Stomach (tissue), 9 donors: Measurements from ENCODE around the gene CEP164. TPM values are rescaled to one million over a fixed set of nuclear protein-coding genes. Genes with fewer than 3 reads are reported as not detected.

Experiments used
- DNase-seq, 2 donors: peaks; one replicate each; pipeline versions ENCODE4 v3.0.0 to v3.0.0-alpha.2; 2013 to 2019
- H3K27ac ChIP-seq, 5 donors: fragments of 200-600 bp in 4 of 5; sonication (generic) in 4 of 5; one replicate each; pipeline ENCODE4 v1.5.1; 2013 to 2019; ENCODE audit warnings: mild to moderate bottlenecking in 1 of 5, moderate library complexity in 1 of 5
- H3K27me3 ChIP-seq, 3 donors: fragments of 200-600 bp; sonication (generic); one replicate each; pipeline ENCODE4 v1.5.1; 2017 to 2019; ENCODE audit warnings: mixed run types in 1 of 3
- H3K36me3 ChIP-seq, 4 donors: fragments of 200-600 bp; sonication (generic); 1 replicate in 3 of 4; 2 replicates in 1 of 4; pipeline ENCODE4 v1.5.1; 2016 to 2019
- H3K4me1 ChIP-seq, 4 donors: fragments of 200-600 bp; sonication (generic); one replicate each; pipeline ENCODE4 v1.5.1; 2016 to 2019
- H3K4me3 ChIP-seq, 4 donors: fragments of 200-600 bp; sonication (generic) in 3 of 4; one replicate each; pipeline ENCODE4 v1.5.1; 2016 to 2019; ENCODE audit warnings: mild to moderate bottlenecking in 1 of 4
- H3K9me3 ChIP-seq, 4 donors: fragments of 200-600 bp; sonication (generic); one replicate each; pipeline ENCODE4 v1.5.1; 2016 to 2019
- EP300 ChIP-seq: sonication (generic); formaldehyde crosslinking; IDR thresholded peaks from one replicate; pipeline ENCODE4 v1.6.1; 2017; ENCODE audit warnings: antibody characterized with exemption
- POLR2A ChIP-seq, 4 donors: fragments of 450-650 bp; IDR thresholded peaks; one replicate each; pipeline ENCODE4 v1.6.1; 2016; ENCODE audit warnings: antibody characterized with exemption in 4 of 4, control low read depth in 2 of 4, mild to moderate bottlenecking in 1 of 4, moderate library complexity in 1 of 4
- POLR2AphosphoS5 ChIP-seq, 3 donors: sonication (generic); formaldehyde crosslinking; IDR thresholded peaks; one replicate each; pipeline ENCODE4 v1.6.1; 2016; ENCODE audit warnings: antibody characterized with exemption in 3 of 3
- WGBS, 5 donors: extraction: QIAGEN DNeasy Blood & Tissue Kit in 3 of 5; methylation state at CpG; one replicate each; pipeline versions ENCODE4 v1.1.5 to v1.1.7; 2013 to 2018; 5-methylcytosine and 5-hydroxymethylcytosine counted together
- intact Hi-C: fragments of 100-400 bp; cut with DNase I; formaldehyde crosslinking; loops from one replicate; pipeline ENCODE4 v1.15.1; 2023; ENCODE audit warnings: low total_unique reads
- polyA plus RNA-seq, 3 donors: library from polyadenylated mRNA; stranded (reverse); fragments of 200-250 nt; gene quantifications; one replicate each; pipeline ENCODE4 v1.2.3, GENCODE V29; 2013
- total RNA-seq, 5 donors: library from RNA; depleted of rRNA; stranded (reverse); fragments of >200 nt; gene quantifications; one replicate each; pipeline versions ENCODE4 v1.1.0 to v1.2.3, GENCODE V29; 2014 to 2016
- TF ChIP-seq, protein P1 (sequence below), 7 experiments: fragments of 450-650 bp in 4 of 7; fragments of 200-600 bp in 3 of 7; sonication (generic) in 3 of 7; IDR thresholded peaks; one replicate each; pipeline ENCODE4 v1.5.1; 2016 to 2019; ENCODE audit warnings: antibody characterized with exemption in 7 of 7, control low read depth in 2 of 7, mild to moderate bottlenecking in 1 of 7
- donor health status: healthy with polysubstance abuse.
- donor health status: Bipolar disorder and iron deficiency.
- donor health status: healthy.

CEP164 gene
- total and polyA plus RNA-seq, 8 donors, result 9.5 to 40.9 (median 16.9) TPM

DNA sequence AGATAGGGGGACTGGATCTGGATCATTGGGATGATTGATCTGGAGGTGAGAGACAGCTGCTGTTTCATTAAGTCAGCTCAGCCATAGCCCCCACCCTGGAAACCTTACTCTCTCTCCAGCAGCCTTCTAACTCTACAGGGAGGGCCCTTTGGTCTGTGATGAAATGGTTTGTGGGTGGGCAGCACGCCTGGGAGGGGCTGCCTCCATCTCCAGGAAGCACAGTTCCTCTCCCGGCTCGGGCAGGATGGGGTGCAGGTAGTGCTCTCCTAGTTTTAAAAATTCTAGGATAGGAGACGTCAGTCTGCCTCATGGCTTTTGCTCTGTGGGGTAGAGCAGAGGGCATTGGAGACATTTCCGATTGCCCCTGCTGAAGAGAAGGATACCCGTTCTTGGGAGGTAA, 89.7 kb downstream of the CEP164 start:
- no peak for DNase-seq

DNA sequence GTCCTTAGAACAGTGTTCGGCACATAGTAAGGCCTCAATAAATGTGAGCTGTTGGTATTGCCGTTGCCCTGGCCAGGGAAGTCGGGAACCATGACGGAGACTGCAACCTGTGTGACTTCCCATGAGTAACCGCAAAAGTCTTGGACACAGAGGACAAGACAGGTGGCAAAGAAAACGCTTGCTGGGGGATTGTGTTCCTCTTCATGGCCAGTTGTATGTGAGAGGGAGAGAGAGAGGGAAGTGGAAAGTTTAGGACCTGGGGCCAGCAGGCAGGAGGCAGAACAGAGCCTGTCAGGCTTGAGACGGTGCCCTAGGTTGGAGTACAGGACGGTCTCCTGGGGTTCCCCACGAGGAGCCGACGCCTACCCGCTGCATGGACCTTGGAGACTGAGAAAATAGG, 90.2 kb downstream of the CEP164 start:
- Histone ChIP-seq H3K27me3 (peaks cover 0 to 16% (median 0%) of the 10 kb centered on the region in 3 donors), H3K4me1 (no peaks in the 10 kb centered on the region), H3K4me3 (no peak overlapping the region), H3K9me3 (no peaks in the 10 kb centered on the region), H3K36me3 (peaks cover 0 to 7% (median under 1%) of the 10 kb centered on the region in 4 donors), H3K27ac (no peak overlapping the region)
- DNase-seq, result no peak
- TF ChIP-seq POLR2AphosphoS5 (IDR thresholded peaks at IDR 0.05), result no peak
- TF ChIP-seq POLR2A (IDR thresholded peaks at IDR 0.05), result no peak
- TF ChIP-seq, protein P1, sequence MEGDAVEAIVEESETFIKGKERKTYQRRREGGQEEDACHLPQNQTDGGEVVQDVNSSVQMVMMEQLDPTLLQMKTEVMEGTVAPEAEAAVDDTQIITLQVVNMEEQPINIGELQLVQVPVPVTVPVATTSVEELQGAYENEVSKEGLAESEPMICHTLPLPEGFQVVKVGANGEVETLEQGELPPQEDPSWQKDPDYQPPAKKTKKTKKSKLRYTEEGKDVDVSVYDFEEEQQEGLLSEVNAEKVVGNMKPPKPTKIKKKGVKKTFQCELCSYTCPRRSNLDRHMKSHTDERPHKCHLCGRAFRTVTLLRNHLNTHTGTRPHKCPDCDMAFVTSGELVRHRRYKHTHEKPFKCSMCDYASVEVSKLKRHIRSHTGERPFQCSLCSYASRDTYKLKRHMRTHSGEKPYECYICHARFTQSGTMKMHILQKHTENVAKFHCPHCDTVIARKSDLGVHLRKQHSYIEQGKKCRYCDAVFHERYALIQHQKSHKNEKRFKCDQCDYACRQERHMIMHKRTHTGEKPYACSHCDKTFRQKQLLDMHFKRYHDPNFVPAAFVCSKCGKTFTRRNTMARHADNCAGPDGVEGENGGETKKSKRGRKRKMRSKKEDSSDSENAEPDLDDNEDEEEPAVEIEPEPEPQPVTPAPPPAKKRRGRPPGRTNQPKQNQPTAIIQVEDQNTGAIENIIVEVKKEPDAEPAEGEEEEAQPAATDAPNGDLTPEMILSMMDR (IDR thresholded peaks at IDR 0.05), result no peak
- TF ChIP-seq EP300, result no peak
- 81 to 90% (median 88%) methylated on average over 12 of the region's 12 CpGs for WGBS, 5 donors
- intact Hi-C loops, result no loop called here

More for the DNA sequence above, 89.7 kb downstream of the CEP164 start:
- Histone ChIP-seq H3K27me3 (peaks cover 0 to 16% (median 0%) of the 10 kb centered on the region in 3 donors), H3K4me1 (no peaks in the 10 kb centered on the region), H3K9me3 (no peaks in the 10 kb centered on the region), H3K27ac (no peak overlapping the region), H3K4me3 (no peak overlapping the region), H3K36me3 (peaks cover 0 to 13% (median 6%) of the 10 kb centered on the region in 4 donors)
- 61 to 69% (median 63%) methylated on average over 6 of the region's 6 CpGs for WGBS, 5 donors
- intact Hi-C loops, result no loop called here
- no peak for TF ChIP-seq EP300
- TF ChIP-seq POLR2AphosphoS5 (IDR thresholded peaks at IDR 0.05), result no peak
- TF ChIP-seq POLR2A (IDR thresholded peaks at IDR 0.05), result no peak
- TF ChIP-seq, protein P1 (IDR thresholded peaks at IDR 0.05), result no peak

DNA sequence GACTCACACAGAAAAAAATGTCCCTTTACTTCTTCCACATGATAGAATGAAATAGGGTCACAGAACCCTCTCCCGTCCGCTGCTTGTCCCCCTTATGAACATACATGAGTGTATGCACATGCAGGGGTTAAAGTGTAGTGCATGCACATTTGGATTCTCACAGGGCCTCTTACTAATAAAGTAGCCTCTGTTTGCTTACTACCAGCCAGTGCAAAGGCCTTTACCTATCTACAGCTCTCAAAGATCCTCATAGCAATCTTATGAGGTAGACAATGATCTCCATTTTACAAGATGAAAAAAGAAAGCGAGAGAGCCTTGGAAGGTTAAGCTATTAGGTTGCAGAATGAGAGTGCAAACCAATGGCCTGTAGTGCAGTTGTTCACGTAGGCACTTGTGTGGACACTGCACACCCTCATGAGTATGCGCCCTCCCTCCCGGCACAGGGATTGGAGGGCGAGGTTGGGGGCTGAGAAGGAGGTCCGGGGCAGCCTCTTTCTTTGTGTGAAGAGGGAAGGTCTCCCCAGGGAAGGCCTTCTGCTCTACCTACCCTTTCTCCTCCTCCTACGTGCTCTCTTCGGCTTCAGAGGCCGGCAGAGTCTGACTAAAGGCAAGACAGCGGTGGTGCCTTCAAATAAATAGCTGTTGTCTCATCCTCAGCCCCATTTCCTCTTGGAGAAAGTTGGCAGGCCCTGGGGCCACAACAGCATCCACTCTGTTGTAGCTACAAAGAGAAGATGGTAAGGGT, 91.3 kb downstream of the CEP164 start:
- TF ChIP-seq, protein P1 (IDR thresholded peaks at IDR 0.05), result no peak
- TF ChIP-seq POLR2A (IDR thresholded peaks at IDR 0.05), result no peak
- TF ChIP-seq EP300, result no peak
- no peak for TF ChIP-seq POLR2AphosphoS5 (IDR thresholded peaks at IDR 0.05)
- no peak for DNase-seq
- 77 to 80% (median 79%) methylated on average over 10 to 12 of the region's 12 CpGs for WGBS, 5 donors
- no peaks in the 10 kb centered on the region for H3K4me1 ChIP-seq
- no peaks in the 10 kb centered on the region for H3K9me3 ChIP-seq
- intact Hi-C loops, result no loop called here
- H3K27me3 ChIP-seq, result peaks cover 0 to 16% (median 0%) of the 10 kb centered on the region in 3 donors
- no peak overlapping the region for H3K27ac ChIP-seq
- H3K4me3 ChIP-seq, result no peak overlapping the region
- no peaks in the 10 kb centered on the region for H3K36me3 ChIP-seq

DNA sequence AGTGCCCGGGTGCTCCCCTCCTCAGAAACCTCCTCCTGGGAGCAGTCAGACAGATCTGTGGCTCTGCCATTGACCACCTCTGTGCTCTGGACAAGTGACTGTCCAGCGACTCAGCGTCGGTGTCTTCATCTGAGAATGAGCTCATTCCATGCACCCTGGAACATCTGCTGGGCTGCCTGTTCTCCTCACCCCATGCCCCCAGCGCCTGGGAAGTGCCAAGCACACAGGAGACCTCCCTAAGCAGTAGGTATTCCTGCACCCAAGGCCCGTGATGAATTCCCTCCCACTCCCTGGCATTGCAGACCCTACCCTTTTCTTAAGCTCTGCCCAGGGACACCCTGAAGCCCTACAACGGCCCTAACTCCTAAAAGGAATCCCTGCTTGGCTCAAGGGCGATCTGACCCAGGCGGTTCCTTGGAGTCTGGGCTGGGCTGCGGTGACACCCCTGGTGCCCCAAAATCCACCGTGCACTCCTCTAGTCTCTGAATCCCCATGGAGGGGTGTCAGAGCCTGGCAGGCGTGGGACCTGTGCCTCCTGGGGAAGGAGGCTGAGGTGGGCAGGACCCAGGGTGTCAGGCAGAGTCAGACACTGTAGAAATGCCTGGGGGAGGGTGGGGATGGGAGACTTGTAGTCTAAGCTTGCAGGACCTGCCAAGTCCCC, 92.0 kb downstream of the CEP164 start:
- peaks cover 0 to 16% (median 0%) of the 10 kb centered on the region in 3 donors for H3K27me3 ChIP-seq
- no peak for TF ChIP-seq POLR2AphosphoS5 (IDR thresholded peaks at IDR 0.05)
- TF ChIP-seq, protein P1 (IDR thresholded peaks at IDR 0.05), result no peak
- TF ChIP-seq POLR2A (IDR thresholded peaks at IDR 0.05), result no peak
- no peak for TF ChIP-seq EP300
- H3K4me3 ChIP-seq, result no peak overlapping the region
- WGBS, 5 donors, result 77 to 84% (median 81%) methylated on average over 8 to 12 of the region's 12 CpGs
- H3K27ac ChIP-seq, result no peak overlapping the region
- H3K36me3 ChIP-seq, result no peaks in the 10 kb centered on the region
- intact Hi-C loops, result loop anchor here (10.0 kb wide), 1 partner anchor 375 kb away; the partner anchor contains the start of gene DSCAML1
- H3K4me1 ChIP-seq, result no peaks in the 10 kb centered on the region
- no peaks in the 10 kb centered on the region for H3K9me3 ChIP-seq
- no peak for DNase-seq
